GM12892 (cell line): Measurements from ENCODE around the gene SRSF8.

Experiments
- POLR2A ChIP-seq: IDR thresholded peaks from 2 replicates; pipeline ENCODE4 v1.6.1; 2011; ENCODE audit warnings: low read depth, low read length, control low read depth
- POLR2AphosphoS5 ChIP-seq: IDR thresholded peaks from 2 replicates; pipeline ENCODE4 v1.6.1; 2011; ENCODE audit warnings: low read depth, low read length, control low read depth

DNA sequence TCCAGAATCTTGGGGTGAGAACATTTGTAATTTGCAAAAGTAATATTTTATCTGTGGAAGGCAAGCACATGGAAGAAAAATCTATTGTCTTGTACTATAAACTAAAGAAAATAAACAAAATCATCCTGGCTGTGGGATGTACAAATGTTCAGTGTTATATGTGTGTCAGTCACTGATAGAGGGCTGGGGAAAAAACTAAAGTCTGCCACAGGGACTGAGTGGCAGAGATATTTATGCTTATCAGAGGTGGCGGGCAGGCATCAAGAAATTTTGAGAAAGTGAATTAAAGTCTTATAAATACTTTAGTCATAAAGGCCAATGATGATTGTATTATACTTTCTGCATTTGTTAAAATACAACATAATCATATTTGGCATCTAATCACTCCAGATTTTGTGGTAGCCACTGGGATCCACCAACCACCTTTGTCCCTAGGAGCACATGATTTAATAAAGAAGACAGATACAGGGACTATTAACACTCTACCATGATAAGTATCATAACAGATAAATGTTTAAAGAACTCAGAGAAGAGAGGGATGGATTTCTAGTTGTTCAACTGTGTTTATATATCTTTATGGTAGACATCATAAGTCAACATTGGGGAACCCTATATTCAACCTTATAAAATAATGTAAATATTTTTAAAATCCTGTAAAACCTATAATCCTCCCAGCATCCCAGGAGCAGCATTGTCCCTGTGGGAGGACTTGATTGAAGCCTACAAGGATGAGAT lies 20.3 kb downstream of the SRSF8 start:
- TF ChIP-seq POLR2AphosphoS5 (no peak), POLR2A (no peak)
